ENCODE measurements around the gene COL17A1.

COL17A1 gene

DNA sequence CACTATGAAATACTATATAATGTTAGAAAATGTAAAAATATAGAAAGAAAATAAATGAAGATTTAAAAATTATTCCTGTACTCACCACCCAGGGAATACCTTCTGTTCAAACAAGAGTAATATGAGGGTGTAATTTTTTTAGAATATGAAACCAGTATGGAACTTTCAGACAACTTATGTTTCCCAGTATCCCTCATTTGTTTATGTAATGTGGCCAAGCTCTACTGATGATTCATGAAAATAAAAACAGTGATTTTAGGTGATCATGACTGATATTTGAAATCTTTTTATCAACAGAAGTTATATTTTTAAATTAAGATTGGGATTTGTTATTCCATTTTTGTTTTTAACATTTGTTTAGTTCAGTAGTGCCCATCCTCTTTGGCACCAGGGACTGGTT is 100.0 kb downstream of the COL17A1 start:
- no peak overlapping the region for H3K4ac ChIP-seq (ENCODE audit: low read length)
- H3K79me1 ChIP-seq (ENCODE audit: low read depth, low read length) = peaks cover 2% of the 10 kb centered on the region
- no peak overlapping the region for H3K14ac ChIP-seq (ENCODE audit: low read length)
- no peak overlapping the region for H3K4me2 ChIP-seq (ENCODE audit: insufficient read depth, low read length, poor library complexity, severe bottlenecking)
- DNase-seq (ENCODE audit: low spot score) = no peak
- H3K9me3 ChIP-seq (replicated peaks in 1 of 2; ENCODE audit: control insufficient read depth in 2 of 2, insufficient read depth in 1 of 2, low read depth in 1 of 2, low read length in 2 of 2) = peaks cover 0 to 7% of the 10 kb centered on the region in 2 donors
- peaks cover 2 to 7% of the 10 kb centered on the region in 2 donors for H3K4me1 ChIP-seq (ENCODE audit: control insufficient read depth in 2 of 2, insufficient read depth in 1 of 2, low read depth in 1 of 2, low read length in 2 of 2)
- no peak overlapping the region for H3K4me3 ChIP-seq (ENCODE audit: low read length in 2 of 2)
- H2BK120ac ChIP-seq (ENCODE audit: low read depth, low read length) = no peak overlapping the region
- H4K8ac ChIP-seq (ENCODE audit: low read depth, low read length) = no peak overlapping the region
- no peak overlapping the region for H3K27ac ChIP-seq (replicated peaks; ENCODE audit: low read length)
- no peak overlapping the region for H4K91ac ChIP-seq (ENCODE audit: low read depth, low read length, poor library complexity)
- H2AK5ac ChIP-seq (ENCODE audit: low read depth, low read length) = no peak overlapping the region
- H3K36me3 ChIP-seq (replicated peaks in 1 of 2; ENCODE audit: control insufficient read depth in 2 of 2, insufficient read depth in 2 of 2, low read length in 2 of 2) = peaks cover 0 to 3% of the 10 kb centered on the region in 2 donors
- H2BK15ac ChIP-seq (ENCODE audit: low read length) = no peak overlapping the region
- no peak overlapping the region for H2BK5ac ChIP-seq (ENCODE audit: low read length)
- no peaks in the 10 kb centered on the region for H3K27me3 ChIP-seq (ENCODE audit: control insufficient read depth in 3 of 3, insufficient read depth in 3 of 3, low read depth in 1 of 3, low read length in 3 of 3)
- H2AFZ ChIP-seq (ENCODE audit: low read length) = no peak overlapping the region
- H3K23ac ChIP-seq (ENCODE audit: low read depth, low read length, poor library complexity) = no peak overlapping the region
- no peak overlapping the region for H3K9ac ChIP-seq (ENCODE audit: low read depth, low read length, poor library complexity)
- no peak overlapping the region for H3K18ac ChIP-seq (ENCODE audit: low read length)
- no peak overlapping the region for H2BK12ac ChIP-seq (ENCODE audit: low read length)

DNA sequence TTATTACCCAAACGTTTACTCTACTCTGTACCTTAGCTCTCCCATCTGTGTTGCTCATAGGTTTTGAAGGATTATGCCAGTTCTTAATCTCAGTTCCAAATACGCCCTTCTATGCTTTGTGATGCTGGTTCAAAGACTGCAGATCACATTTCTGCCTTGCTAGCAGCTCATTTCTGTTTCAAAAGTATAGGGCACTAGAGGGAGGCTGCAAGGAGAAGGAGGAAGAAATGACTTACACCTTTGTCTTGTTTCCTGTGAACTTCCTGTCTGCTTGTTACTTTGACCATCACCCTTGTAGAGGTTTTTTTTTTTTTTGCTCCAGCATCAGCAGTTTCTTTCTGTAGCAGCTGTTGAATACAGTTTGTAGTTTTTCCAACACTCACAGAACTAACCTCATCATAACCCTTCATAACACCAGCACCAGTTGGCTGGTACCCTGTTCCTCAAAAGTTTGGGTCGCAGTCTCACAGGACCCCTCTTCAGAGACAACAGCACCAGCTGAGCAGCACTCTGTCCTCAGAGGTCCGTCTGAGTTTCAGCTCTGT is 102.2 kb downstream of the COL17A1 start:
- Histone ChIP-seq H3K4me1 (ENCODE audit: control insufficient read depth in 2 of 2, insufficient read depth in 1 of 2, low read depth in 1 of 2, low read length in 2 of 2) (peaks cover 2 to 7% of the 10 kb centered on the region in 2 donors), H3K4me2 (ENCODE audit: insufficient read depth, low read length, poor library complexity, severe bottlenecking) (no peak overlapping the region), H2BK5ac (ENCODE audit: low read length) (no peak overlapping the region), H2BK12ac (ENCODE audit: low read length) (no peak overlapping the region), H2AFZ (ENCODE audit: low read length) (no peak overlapping the region), H2BK15ac (ENCODE audit: low read length) (no peak overlapping the region), H3K14ac (ENCODE audit: low read length) (no peak overlapping the region), H4K91ac (ENCODE audit: low read depth, low read length, poor library complexity) (no peak overlapping the region), H3K27ac (replicated peaks; ENCODE audit: low read length) (no peak overlapping the region), H3K9ac (ENCODE audit: low read depth, low read length, poor library complexity) (no peak overlapping the region), H3K4me3 (ENCODE audit: low read length in 2 of 2) (no peak overlapping the region), H3K27me3 (ENCODE audit: control insufficient read depth in 3 of 3, insufficient read depth in 3 of 3, low read depth in 1 of 3, low read length in 3 of 3) (no peaks in the 10 kb centered on the region), H3K9me3 (replicated peaks in 1 of 2; ENCODE audit: control insufficient read depth in 2 of 2, insufficient read depth in 1 of 2, low read depth in 1 of 2, low read length in 2 of 2) (peaks cover 0 to 7% of the 10 kb centered on the region in 2 donors), H3K4ac (ENCODE audit: low read length) (no peak overlapping the region), H4K8ac (ENCODE audit: low read depth, low read length) (no peak overlapping the region), H3K18ac (ENCODE audit: low read length) (peak overlapping the region; percentile 21), H2AK5ac (ENCODE audit: low read depth, low read length) (no peak overlapping the region), H3K23ac (ENCODE audit: low read depth, low read length, poor library complexity) (no peak overlapping the region), H3K36me3 (replicated peaks in 1 of 2; ENCODE audit: control insufficient read depth in 2 of 2, insufficient read depth in 2 of 2, low read length in 2 of 2) (no peaks in the 10 kb centered on the region), H3K79me1 (ENCODE audit: low read depth, low read length) (peaks cover 2% of the 10 kb centered on the region), H2BK120ac (ENCODE audit: low read depth, low read length) (no peak overlapping the region)
- DNase-seq (ENCODE audit: low spot score) = no peak
- WGBS, 2 donors (ENCODE audit: extremely low coverage in 2 of 2, insufficient read length in 2 of 2, insufficient replicate concordance in 1 of 2) = no CpG with 5 or more reads among the region's 4 CpGs

DNA sequence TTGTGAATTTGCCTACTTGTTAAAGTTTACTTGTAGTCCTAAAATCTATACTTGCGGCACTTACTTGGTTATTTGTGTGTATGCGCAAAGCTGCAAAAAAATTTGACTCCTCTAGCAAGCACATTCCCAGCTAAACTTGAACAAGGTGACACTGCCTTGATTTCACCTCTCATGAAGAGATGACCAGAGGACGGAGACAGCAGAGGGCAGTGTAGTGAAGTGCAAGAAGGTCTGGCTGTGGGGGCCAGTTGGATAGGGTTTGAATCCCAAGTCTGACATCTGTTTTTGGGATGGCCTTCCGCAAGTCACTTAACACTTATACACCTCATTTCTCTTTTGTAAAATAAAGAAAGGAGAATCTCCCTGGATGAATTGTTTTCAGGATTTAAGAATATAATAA is 103.0 kb downstream of the COL17A1 start:
- no peak overlapping the region for H2AK5ac ChIP-seq (ENCODE audit: low read depth, low read length)
- WGBS, 2 donors (ENCODE audit: extremely low coverage in 2 of 2, insufficient read length in 2 of 2, insufficient replicate concordance in 1 of 2) = no CpG with 5 or more reads among the region's 4 CpGs
- no peak overlapping the region for H2BK15ac ChIP-seq (ENCODE audit: low read length)
- no peak overlapping the region for H3K14ac ChIP-seq (ENCODE audit: low read length)
- no peaks in the 10 kb centered on the region for H3K36me3 ChIP-seq (replicated peaks in 1 of 2; ENCODE audit: control insufficient read depth in 2 of 2, insufficient read depth in 2 of 2, low read length in 2 of 2)
- no peak overlapping the region for H2AFZ ChIP-seq (ENCODE audit: low read length)
- peaks cover 0 to 7% of the 10 kb centered on the region in 2 donors for H3K9me3 ChIP-seq (replicated peaks in 1 of 2; ENCODE audit: control insufficient read depth in 2 of 2, insufficient read depth in 1 of 2, low read depth in 1 of 2, low read length in 2 of 2)
- no peak overlapping the region for H2BK120ac ChIP-seq (ENCODE audit: low read depth, low read length)
- H4K91ac ChIP-seq (ENCODE audit: low read depth, low read length, poor library complexity) = no peak overlapping the region
- peaks cover 2 to 7% of the 10 kb centered on the region in 2 donors for H3K4me1 ChIP-seq (ENCODE audit: control insufficient read depth in 2 of 2, insufficient read depth in 1 of 2, low read depth in 1 of 2, low read length in 2 of 2)
- H3K18ac ChIP-seq (ENCODE audit: low read length) = no peak overlapping the region
- DNase-seq (ENCODE audit: low spot score) = peak; percentile 11
- H3K4me3 ChIP-seq (ENCODE audit: low read length in 2 of 2) = no peak overlapping the region
- H2BK5ac ChIP-seq (ENCODE audit: low read length) = no peak overlapping the region
- no peak overlapping the region for H3K9ac ChIP-seq (ENCODE audit: low read depth, low read length, poor library complexity)
- peaks cover 2% of the 10 kb centered on the region for H3K79me1 ChIP-seq (ENCODE audit: low read depth, low read length)
- no peak overlapping the region for H3K23ac ChIP-seq (ENCODE audit: low read depth, low read length, poor library complexity)
- H4K8ac ChIP-seq (ENCODE audit: low read depth, low read length) = no peak overlapping the region
- H3K27ac ChIP-seq (replicated peaks; ENCODE audit: low read length) = no peak overlapping the region
- no peak overlapping the region for H3K4ac ChIP-seq (ENCODE audit: low read length)
- no peaks in the 10 kb centered on the region for H3K27me3 ChIP-seq (ENCODE audit: control insufficient read depth in 3 of 3, insufficient read depth in 3 of 3, low read depth in 1 of 3, low read length in 3 of 3)
- H2BK12ac ChIP-seq (ENCODE audit: low read length) = no peak overlapping the region
- H3K4me2 ChIP-seq (ENCODE audit: insufficient read depth, low read length, poor library complexity, severe bottlenecking) = no peak overlapping the region

Measured in neuronal stem cell (in vitro differentiated cells).